ENCODE measurements around the gene GMCL2.

GMCL2 gene

GRCh38 chr5:178216779-178217178 lies 29.6 kb upstream of the GMCL2 start:
- POLR2A ChIA-PET = interaction anchor here (0.7 to 5.3 kb wide), 2 partner anchors 12 to 368 kb away, joined by 4 to 45 read pairs; partner anchors contain the start of gene HNRNPAB

GRCh38 chr5:178216088-178216534 lies 28.9 kb upstream of the GMCL2 start:
- Histone ChIP-seq H3K4me3 (ENCODE audit: low read depth, low read length) (no peak overlapping the region), H3K9me3 (ENCODE audit: control insufficient read depth, insufficient read depth, low read depth, low read length) (no peaks in the 10 kb centered on the region), H3K4me1 (ENCODE audit: control insufficient read depth, insufficient read depth, low read length) (no peaks in the 10 kb centered on the region), H3K36me3 (ENCODE audit: control insufficient read depth in 2 of 2, insufficient read depth in 1 of 2, low read length in 2 of 2) (peaks cover 35 to 79% of the 10 kb centered on the region in 2 experiments), H3K27ac (ENCODE audit: extremely low read depth, low read depth, low read length) (no peak overlapping the region)
- CTCF ChIA-PET = interaction anchor here (0.7 to 1.6 kb wide), 2 partner anchors 12 to 19 kb away, joined by 4 to 5 read pairs; no protein-coding TSS in a partner anchor
- POLR2A ChIA-PET = interaction anchor here (1.5 to 5.3 kb wide), 2 partner anchors 8 to 12 kb away, joined by 3 to 45 read pairs; partner anchors contain the start of gene HNRNPAB
- no peak for TF ChIP-seq TCF7L2 (IDR thresholded peaks at IDR 0.05; ENCODE audit: borderline replicate concordance, low read depth, low read length)
- no peak for TF ChIP-seq TSHZ1 (tag by site-specific recombination; IDR thresholded peaks at IDR 0.05; ENCODE audit: borderline replicate concordance)
- no peak for TF ChIP-seq SALL2 (tag by site-specific recombination; IDR thresholded peaks at IDR 0.05; ENCODE audit: borderline replicate concordance)
- TF ChIP-seq ZNF518A (tag by site-specific recombination; conservative IDR thresholded peaks at IDR 0.05; ENCODE audit: low read depth) = no peak
- TF ChIP-seq ZNF639 (tag by site-specific recombination; IDR thresholded peaks at IDR 0.05) = no peak
- no peak for TF ChIP-seq SP2 (tag by site-specific recombination; IDR thresholded peaks at IDR 0.05)
- TF ChIP-seq ZNF394 (tag by site-specific recombination; IDR thresholded peaks at IDR 0.05; ENCODE audit: borderline replicate concordance) = no peak
- TF ChIP-seq OSR2 (tag by site-specific recombination; IDR thresholded peaks at IDR 0.05) = no peak
- no peak for TF ChIP-seq ZNF548 (tag by site-specific recombination; IDR thresholded peaks at IDR 0.05)
- no peak for TF ChIP-seq ZNF843 (tag by site-specific recombination; IDR thresholded peaks at IDR 0.05)
- TF ChIP-seq ZNF677 (tag by site-specific recombination; IDR thresholded peaks at IDR 0.05) = no peak
- no peak for TF ChIP-seq ELK4 (IDR thresholded peaks at IDR 0.05; ENCODE audit: borderline replicate concordance, low read depth, low read length)
- TF ChIP-seq ZNF426 (tag by site-specific recombination; IDR thresholded peaks at IDR 0.05) = no peak

More at GRCh38 chr5:178216779-178217178, 29.6 kb upstream of the GMCL2 start:
- no peak overlapping the region for H3K27ac ChIP-seq (ENCODE audit: extremely low read depth, low read depth, low read length)
- H3K9me3 ChIP-seq (ENCODE audit: control insufficient read depth, insufficient read depth, low read depth, low read length) = no peaks in the 10 kb centered on the region
- H3K4me1 ChIP-seq (ENCODE audit: control insufficient read depth, insufficient read depth, low read length) = no peaks in the 10 kb centered on the region
- TF ChIP-seq ZNF121 (tag by site-specific recombination; IDR thresholded peaks at IDR 0.05) (peak; percentile 62; the same call in 1 of the 2 replicates), SP3 (tag by site-specific recombination; IDR thresholded peaks at IDR 0.05) (no peak)
- CTCF ChIA-PET = interaction anchor here (1.6 kb wide), 1 partner anchor 18 kb away, joined by 4 read pairs; no protein-coding TSS in a partner anchor
- H3K36me3 ChIP-seq (ENCODE audit: control insufficient read depth in 2 of 2, insufficient read depth in 1 of 2, low read length in 2 of 2) = peaks cover 35 to 79% of the 10 kb centered on the region in 2 experiments
- no peak overlapping the region for H3K4me3 ChIP-seq (ENCODE audit: low read depth, low read length)
